Endothelial cell of umbilical vein (primary cell): ENCODE measurements around the gene DIP2B. TPM values are rescaled to one million over a fixed set of nuclear protein-coding genes. Genes with fewer than 3 reads are reported as not detected.

ENCODE experiments used
- BruUV-seq: library from RNA; stranded (reverse); fragments of 400-500 nt; replicated peaks from 2 replicates; lab custom pipeline; 2021; lab: Mats Ljungman, UMichigan
- CTCF ChIA-PET: fragments of 300-600, 350-600 bp; sonication (Branson Sonifier 250); formaldehyde crosslinking; loops from one replicate; lab custom pipeline; 2021; ENCODE audit warnings: antibody characterized with exemption, inconsistent platforms; lab: Charles Lee
- POLR2A ChIA-PET: fragments of 300-600, 350-600 bp; sonication (Branson Sonifier 250); formaldehyde crosslinking; loops from one replicate; lab custom pipeline; 2021; ENCODE audit warnings: antibody characterized with exemption, inconsistent platforms; lab: Charles Lee
- DNase-seq: peaks from one replicate; pipeline ENCODE4 v3.0.0-alpha.2; 2011; ENCODE audit warnings: low read depth, low spot score
- FAIRE-seq: peaks from 2 replicates; lab custom pipeline; 2011; peaks lifted over from hg19 to GRCh38; lab: Jason Lieb, UNC
- H2AFZ ChIP-seq: 2 replicates; pipeline ENCODE4 v1.6.0; 2012; ENCODE audit warnings: low read depth, low read length, control low read depth, inconsistent platforms
- H3K27ac ChIP-seq: 2 replicates; pipeline ENCODE4 v1.5.1; 2011; ENCODE audit warnings: low read depth, mild to moderate bottlenecking, control low read depth, low read length, moderate library complexity; ENCODE audit not compliant: insufficient read depth
- H3K27me3 ChIP-seq, 2 experiments: 2 replicates each; pipeline versions ENCODE4 v1.6.0 to v1.6.1; 2011; ENCODE audit warnings: low read length in 2 of 2, mixed read lengths in 1 of 2; ENCODE audit not compliant: control insufficient read depth in 2 of 2, insufficient read depth in 2 of 2
- H3K36me3 ChIP-seq, 2 experiments: 2 replicates in 1 of 2; 3 replicates in 1 of 2; pipeline ENCODE4 v1.5.1; 2011; ENCODE audit warnings: low read length in 2 of 2, mild to moderate bottlenecking in 1 of 2, moderate library complexity in 1 of 2; ENCODE audit not compliant: control insufficient read depth in 2 of 2, insufficient read depth in 2 of 2; ENCODE audit errors: extremely low read depth in 1 of 2
- H3K4me1 ChIP-seq: 3 replicates; pipeline ENCODE4 v1.5.1; 2011; ENCODE audit warnings: mild to moderate bottlenecking, low read length; ENCODE audit not compliant: control insufficient read depth, insufficient read depth; ENCODE audit errors: extremely low read depth
- H3K4me2 ChIP-seq: 2 replicates; pipeline ENCODE4 v1.6.1; 2011; ENCODE audit warnings: low read length, control low read depth, mixed read lengths; ENCODE audit not compliant: insufficient read depth
- H3K4me3 ChIP-seq, 3 experiments: fragments of 200-600 bp in 1 of 3; sonication (generic), shearing (Covaris generic) in 1 of 3; replicated peaks in 1 of 3; 2 replicates each; pipeline ENCODE4 v1.5.1; 2011 to 2016; ENCODE audit warnings: control low read depth in 3 of 3, low read length in 3 of 3, mild to moderate bottlenecking in 2 of 3, inconsistent platforms in 1 of 3, low read depth in 1 of 3, moderate library complexity in 1 of 3; ENCODE audit not compliant: insufficient read depth in 1 of 3
- H3K79me2 ChIP-seq: 2 replicates; pipeline ENCODE4 v1.6.0; 2012; ENCODE audit warnings: low read length, inconsistent platforms; ENCODE audit not compliant: control insufficient read depth, insufficient read depth
- H3K9ac ChIP-seq: replicated peaks from 2 replicates; pipeline ENCODE3; 2011; ENCODE audit warnings: low read length, control low read depth; ENCODE audit not compliant: insufficient read depth; ENCODE audit errors: extremely low read depth
- H3K9me1 ChIP-seq: replicated peaks from 3 replicates; pipeline ENCODE4 v1.6.0; 2011; ENCODE audit warnings: mild to moderate bottlenecking, low read length; ENCODE audit not compliant: control insufficient read depth, insufficient read depth; ENCODE audit errors: extremely low read depth
- H3K9me3 ChIP-seq: replicated peaks from 2 replicates; pipeline ENCODE4 v1.5.1; 2012; ENCODE audit warnings: low read length, inconsistent platforms; ENCODE audit not compliant: control insufficient read depth, insufficient read depth
- H4K20me1 ChIP-seq: replicated peaks from 2 replicates; pipeline ENCODE3; 2011; ENCODE audit warnings: mild to moderate bottlenecking, low read length; ENCODE audit not compliant: control insufficient read depth, insufficient read depth; ENCODE audit errors: extremely low read depth
- CTCF ChIP-seq, 2 donors: IDR thresholded peaks; 1 replicate in 1 of 2; 2 replicates in 1 of 2; pipeline ENCODE4 v1.5.1; 2011; ENCODE audit warnings: low read length in 2 of 2, mild to moderate bottlenecking in 2 of 2, moderate library complexity in 2 of 2, control low read depth in 1 of 2, inconsistent platforms in 1 of 2, low read depth in 1 of 2; ENCODE audit not compliant: insufficient read depth in 1 of 2; ENCODE audit errors: extremely low read depth in 1 of 2
- EZH2 ChIP-seq: IDR thresholded peaks from 2 replicates; pipeline ENCODE4 v1.6.1; 2012; ENCODE audit warnings: borderline replicate concordance, low read depth, mild to moderate bottlenecking, moderate library complexity, low read length, inconsistent platforms; ENCODE audit not compliant: severe bottlenecking
- JUN ChIP-seq: IDR thresholded peaks from 2 replicates; pipeline ENCODE4 v1.6.1; 2011; ENCODE audit warnings: borderline replicate concordance, low read depth; ENCODE audit not compliant: insufficient read length, insufficient read depth
- MYC ChIP-seq: IDR thresholded peaks from one replicate; pipeline ENCODE4 v1.6.1; 2011; ENCODE audit warnings: mild to moderate bottlenecking, low read depth, low read length
- POLR2A ChIP-seq: IDR thresholded peaks from 2 replicates; pipeline ENCODE4 v1.6.1; 2012; ENCODE audit warnings: low read depth, mild to moderate bottlenecking, control low read depth, low read length
- dilution Hi-C: fragments of 300-500 bp; cut with MboI; formaldehyde crosslinking; loops from one replicate; pipeline ENCODE4 v1.15.0; 2019; ENCODE audit warnings: low sequenced_read_pairs; ENCODE audit not compliant: extremely low pct_ligation_motif_present
- intact Hi-C: fragments of 100-400 bp; cut with micrococcal nuclease; formaldehyde crosslinking; loops from one replicate; pipeline ENCODE4 v1.10.0; 2022
- polyA plus RNA-seq, 4 experiments: library from polyadenylated mRNA; depleted of rRNA in 3 of 4; stranded (reverse) in 3 of 4; unstranded in 1 of 4; fragments of >200 nt; gene quantifications; 2 replicates each; pipeline versions ENCODE4 v1.2.1 to v1.2.3, GENCODE V29; 2011 to 2012; ENCODE audit warnings: missing spikeins in 1 of 4
- total RNA-seq: library from RNA; stranded (reverse); gene quantifications from 2 replicates; pipeline ENCODE4 v1.2.3, GENCODE V29; 2021
- TF ChIP-seq, protein P1 (sequence below): IDR thresholded peaks from 2 replicates; pipeline ENCODE4 v1.6.1; 2011; ENCODE audit not compliant: insufficient read depth, insufficient read length

Gene DIP2B
- total and polyA plus RNA-seq, 2 donors (not counting 3 experiments of a cell fraction or from before 2014, with no cell fraction given), result 14.5 to 28.0 TPM

DNA sequence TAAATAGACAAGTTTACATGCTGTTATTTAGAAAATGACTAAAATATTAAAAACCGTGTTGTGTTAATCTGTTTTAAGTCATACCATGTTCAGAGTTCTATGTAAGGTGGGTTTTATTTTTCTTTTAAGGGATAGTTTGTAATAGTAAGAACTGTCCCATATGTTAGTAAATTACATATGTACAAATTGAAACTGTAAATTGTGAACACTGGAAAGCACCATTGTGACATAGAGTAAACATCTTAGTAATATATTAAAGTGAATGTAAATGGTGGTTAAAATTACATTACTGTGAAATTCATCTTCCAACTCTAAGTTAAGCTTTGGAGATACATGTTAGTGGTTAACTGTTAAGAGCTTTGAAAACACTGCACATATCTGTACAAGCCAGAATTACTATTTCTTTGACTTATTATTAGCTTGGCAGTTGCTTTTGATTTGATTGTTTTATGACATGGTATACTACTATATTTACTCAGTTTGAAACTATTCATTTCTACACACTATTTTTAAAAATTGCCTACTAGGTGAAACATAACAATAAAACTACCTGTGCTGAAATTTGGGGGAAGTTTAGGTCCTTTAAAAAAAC is 27.4 kb upstream of the DIP2B start:
- H3K9ac ChIP-seq, result no peak overlapping the region
- no peaks in the 10 kb centered on the region for H3K4me1 ChIP-seq
- BruUV-seq, result TSS peak; percentile 8
- TF ChIP-seq, protein P1, sequence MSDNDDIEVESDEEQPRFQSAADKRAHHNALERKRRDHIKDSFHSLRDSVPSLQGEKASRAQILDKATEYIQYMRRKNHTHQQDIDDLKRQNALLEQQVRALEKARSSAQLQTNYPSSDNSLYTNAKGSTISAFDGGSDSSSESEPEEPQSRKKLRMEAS, result no peak
- TF ChIP-seq JUN (no peak), EZH2 (no peak), CTCF (IDR thresholded peaks at IDR 0.05; ENCODE audit: extremely low read depth in 1 of 2, insufficient read depth in 1 of 2, low read depth in 1 of 2, low read length in 2 of 2) (no peak), POLR2A (no peak), MYC (no peak)
- FAIRE-seq (no peak), DNase-seq (no peak)
- ChIA-PET CTCF (interaction anchor here (1.4 kb wide), 1 partner anchor 161 kb away, joined by 3 read pairs; no protein-coding TSS in a partner anchor), POLR2A (interaction anchor here (0.7 kb wide), 1 partner anchor 14 kb away, joined by 3 read pairs; no protein-coding TSS in a partner anchor)
- no peaks in the 10 kb centered on the region for H3K79me2 ChIP-seq
- no peak overlapping the region for H2AFZ ChIP-seq
- H3K27ac ChIP-seq, result no peak overlapping the region
- no peaks in the 10 kb centered on the region for H3K27me3 ChIP-seq
- H3K36me3 ChIP-seq, result peaks cover 5 to 9% of the 10 kb centered on the region in 2 experiments
- H3K9me1 ChIP-seq, result no peaks in the 10 kb centered on the region
- no peaks in the 10 kb centered on the region for H4K20me1 ChIP-seq
- H3K9me3 ChIP-seq, result no peaks in the 10 kb centered on the region
- no peak overlapping the region for H3K4me2 ChIP-seq
- dilution Hi-C loops, result no loop called here
- H3K4me3 ChIP-seq, result no peak overlapping the region
- intact Hi-C loops, result no loop called here
